Endothelial cell of umbilical vein (primary cell): ENCODE data around the gene KCNN3.

Experiments
- JUN ChIP-seq: IDR thresholded peaks from 2 replicates; pipeline ENCODE4 v1.6.1; 2011; ENCODE audit warnings: borderline replicate concordance, low read depth; ENCODE audit not compliant: insufficient read length, insufficient read depth
- POLR2A ChIP-seq: IDR thresholded peaks from 2 replicates; pipeline ENCODE4 v1.6.1; 2012; ENCODE audit warnings: low read depth, mild to moderate bottlenecking, control low read depth, low read length
- TF ChIP-seq, protein P1 (sequence below), 2 donors: IDR thresholded peaks; 1 replicate in 1 of 2; 2 replicates in 1 of 2; pipeline ENCODE4 v1.5.1; 2011; ENCODE audit warnings: low read length in 2 of 2, mild to moderate bottlenecking in 2 of 2, moderate library complexity in 2 of 2, control low read depth in 1 of 2, inconsistent platforms in 1 of 2, low read depth in 1 of 2; ENCODE audit not compliant: insufficient read depth in 1 of 2; ENCODE audit errors: extremely low read depth in 1 of 2
- TF ChIP-seq, protein P2 (sequence below): IDR thresholded peaks from 2 replicates; pipeline ENCODE4 v1.6.1; 2011; ENCODE audit not compliant: insufficient read depth, insufficient read length

DNA sequence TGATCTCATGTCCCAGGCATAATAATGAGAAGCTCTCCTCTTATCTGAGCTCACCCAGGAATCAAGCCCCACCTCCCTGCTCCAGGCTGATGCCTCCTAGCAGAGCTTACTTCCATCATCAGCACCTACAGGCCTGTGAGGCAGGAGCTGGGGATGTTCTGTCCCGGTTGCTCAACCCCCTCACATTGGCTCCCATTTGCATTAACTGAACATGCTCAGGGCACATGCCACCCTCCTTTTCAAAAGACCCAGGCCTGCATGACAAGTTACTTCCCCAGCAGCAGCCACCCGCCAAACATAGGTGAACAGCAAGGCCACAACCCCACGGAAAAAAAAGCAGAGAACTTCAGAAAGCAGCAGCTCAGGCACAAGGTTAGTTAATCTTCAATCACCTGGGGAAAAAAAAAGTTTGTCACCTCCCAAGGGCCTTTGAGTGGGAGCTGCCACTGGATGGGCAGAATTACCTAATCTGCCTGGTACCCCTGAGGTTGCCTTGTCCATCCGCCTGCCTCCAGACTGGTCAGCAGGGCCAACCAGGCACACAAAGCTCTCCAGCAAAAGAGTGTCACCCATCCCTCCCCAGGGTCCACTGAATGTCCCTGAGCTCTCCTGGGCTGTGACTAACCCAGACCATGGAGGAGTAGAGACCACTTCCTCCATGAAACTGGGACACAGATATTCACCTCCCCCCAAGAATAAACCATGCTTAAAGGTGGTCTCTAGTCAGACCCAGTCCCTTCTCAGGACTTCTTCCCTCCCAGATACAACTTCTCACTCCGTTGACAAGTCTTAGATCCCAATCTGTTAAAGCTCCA is 4.4 kb downstream of the KCNN3 start:
- TF ChIP-seq POLR2A (no peak), JUN (no peak)
- TF ChIP-seq, protein P1, sequence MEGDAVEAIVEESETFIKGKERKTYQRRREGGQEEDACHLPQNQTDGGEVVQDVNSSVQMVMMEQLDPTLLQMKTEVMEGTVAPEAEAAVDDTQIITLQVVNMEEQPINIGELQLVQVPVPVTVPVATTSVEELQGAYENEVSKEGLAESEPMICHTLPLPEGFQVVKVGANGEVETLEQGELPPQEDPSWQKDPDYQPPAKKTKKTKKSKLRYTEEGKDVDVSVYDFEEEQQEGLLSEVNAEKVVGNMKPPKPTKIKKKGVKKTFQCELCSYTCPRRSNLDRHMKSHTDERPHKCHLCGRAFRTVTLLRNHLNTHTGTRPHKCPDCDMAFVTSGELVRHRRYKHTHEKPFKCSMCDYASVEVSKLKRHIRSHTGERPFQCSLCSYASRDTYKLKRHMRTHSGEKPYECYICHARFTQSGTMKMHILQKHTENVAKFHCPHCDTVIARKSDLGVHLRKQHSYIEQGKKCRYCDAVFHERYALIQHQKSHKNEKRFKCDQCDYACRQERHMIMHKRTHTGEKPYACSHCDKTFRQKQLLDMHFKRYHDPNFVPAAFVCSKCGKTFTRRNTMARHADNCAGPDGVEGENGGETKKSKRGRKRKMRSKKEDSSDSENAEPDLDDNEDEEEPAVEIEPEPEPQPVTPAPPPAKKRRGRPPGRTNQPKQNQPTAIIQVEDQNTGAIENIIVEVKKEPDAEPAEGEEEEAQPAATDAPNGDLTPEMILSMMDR (IDR thresholded peaks at IDR 0.05; ENCODE audit: extremely low read depth in 1 of 2, insufficient read depth in 1 of 2, low read depth in 1 of 2, low read length in 2 of 2) = no peak
- TF ChIP-seq, protein P2, sequence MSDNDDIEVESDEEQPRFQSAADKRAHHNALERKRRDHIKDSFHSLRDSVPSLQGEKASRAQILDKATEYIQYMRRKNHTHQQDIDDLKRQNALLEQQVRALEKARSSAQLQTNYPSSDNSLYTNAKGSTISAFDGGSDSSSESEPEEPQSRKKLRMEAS = no peak
